ENCODE results near the gene FAM3D. TPM values are rescaled to one million over a fixed set of nuclear protein-coding genes. Genes with fewer than 3 reads are reported as not detected.

Gene FAM3D
- total and polyA plus RNA-seq, 4 donors: 0.09 TPM; not detected in 3

DNA sequence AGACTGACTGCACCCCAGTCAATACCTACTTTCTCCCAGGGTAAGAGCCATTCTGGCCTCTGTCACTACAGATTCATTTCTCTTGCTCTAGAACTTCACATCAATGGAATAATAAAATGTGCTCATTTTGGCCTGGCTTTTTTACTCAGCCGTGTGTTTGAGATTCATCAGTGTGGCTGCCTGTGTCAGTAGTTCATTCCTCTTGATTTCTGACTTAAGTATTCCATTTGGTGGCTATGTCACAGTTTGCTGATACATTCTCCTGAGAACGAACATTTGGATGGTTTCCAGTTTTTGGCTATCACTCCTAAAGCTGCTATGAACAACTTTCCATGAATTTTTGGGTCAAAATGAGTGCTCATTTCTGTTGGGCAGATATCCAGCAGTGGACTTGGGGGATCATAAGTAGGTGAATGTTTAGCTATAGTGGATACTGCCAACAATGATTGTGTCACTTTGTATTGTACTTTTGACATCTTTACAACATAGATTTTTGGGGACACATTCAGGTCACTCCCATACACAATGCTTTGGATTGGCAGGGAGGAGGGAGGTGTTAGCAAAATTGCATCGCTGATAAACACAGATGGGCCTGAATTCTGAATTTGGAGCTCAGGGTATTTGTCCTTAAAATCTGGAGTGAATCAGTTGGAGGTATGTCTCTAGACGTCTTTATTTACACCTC is 69.6 kb downstream of the FAM3D start:
- H3K27ac ChIP-seq (ENCODE audit: low read depth in 1 of 2, low read length in 2 of 2): peak overlapping the region in 1 of 2 donors; percentile 10
- H3K9ac ChIP-seq (ENCODE audit: low read depth in 1 of 2, low read length in 2 of 2): no peak overlapping the region
- H3K4me3 ChIP-seq (ENCODE audit: low read depth in 1 of 3, low read length in 3 of 3): no peak overlapping the region
- DNase-seq (ENCODE audit: low spot score): no peak
- H3K9me3 ChIP-seq (ENCODE audit: control insufficient read depth in 4 of 4, low read length in 3 of 4): no peaks in the 10 kb centered on the region
- H3K4me1 ChIP-seq (ENCODE audit: control insufficient read depth in 4 of 4, insufficient read depth in 4 of 4, low read length in 3 of 4): peaks cover 5 to 40% (median 28%) of the 10 kb centered on the region in 4 donors
- H3K36me3 ChIP-seq (ENCODE audit: control insufficient read depth in 4 of 4, insufficient read depth in 3 of 4, low read depth in 1 of 4, low read length in 3 of 4): no peaks in the 10 kb centered on the region
- TF ChIP-seq FOXA1 (IDR thresholded peaks at IDR 0.05) (peak; percentile 41), TAF1 (conservative IDR thresholded peaks at IDR 0.05) (no peak), SP1 (IDR thresholded peaks at IDR 0.05) (peak; percentile 40), JUND (IDR thresholded peaks at IDR 0.05) (peak in 1 of 2 donors; percentile 21), RAD21 (IDR thresholded peaks at IDR 0.05) (no peak), HNF4G (IDR thresholded peaks at IDR 0.05) (no peak), RXRA (IDR thresholded peaks at IDR 0.05) (peak; percentile 68 to 79), NR2F2 (IDR thresholded peaks at IDR 0.05) (no peak), FOXA2 (IDR thresholded peaks at IDR 0.05) (no peak), EGR1 (IDR thresholded peaks at IDR 0.05; ENCODE audit: low read depth in 2 of 2) (no peak), HNF4A (conservative IDR thresholded peaks at IDR 0.05) (peak; percentile 58 to 71), GABPA (IDR thresholded peaks at IDR 0.05 in 1 of 2, conservative IDR thresholded peaks at IDR 0.05 in 1 of 2) (no peak), YY1 (IDR thresholded peaks at IDR 0.05) (no peak)
- TF ChIP-seq, protein P1, sequence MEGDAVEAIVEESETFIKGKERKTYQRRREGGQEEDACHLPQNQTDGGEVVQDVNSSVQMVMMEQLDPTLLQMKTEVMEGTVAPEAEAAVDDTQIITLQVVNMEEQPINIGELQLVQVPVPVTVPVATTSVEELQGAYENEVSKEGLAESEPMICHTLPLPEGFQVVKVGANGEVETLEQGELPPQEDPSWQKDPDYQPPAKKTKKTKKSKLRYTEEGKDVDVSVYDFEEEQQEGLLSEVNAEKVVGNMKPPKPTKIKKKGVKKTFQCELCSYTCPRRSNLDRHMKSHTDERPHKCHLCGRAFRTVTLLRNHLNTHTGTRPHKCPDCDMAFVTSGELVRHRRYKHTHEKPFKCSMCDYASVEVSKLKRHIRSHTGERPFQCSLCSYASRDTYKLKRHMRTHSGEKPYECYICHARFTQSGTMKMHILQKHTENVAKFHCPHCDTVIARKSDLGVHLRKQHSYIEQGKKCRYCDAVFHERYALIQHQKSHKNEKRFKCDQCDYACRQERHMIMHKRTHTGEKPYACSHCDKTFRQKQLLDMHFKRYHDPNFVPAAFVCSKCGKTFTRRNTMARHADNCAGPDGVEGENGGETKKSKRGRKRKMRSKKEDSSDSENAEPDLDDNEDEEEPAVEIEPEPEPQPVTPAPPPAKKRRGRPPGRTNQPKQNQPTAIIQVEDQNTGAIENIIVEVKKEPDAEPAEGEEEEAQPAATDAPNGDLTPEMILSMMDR (IDR thresholded peaks at IDR 0.05; ENCODE audit: low read depth, low read length, missing input control): no peak
- TF ChIP-seq, protein P2, sequence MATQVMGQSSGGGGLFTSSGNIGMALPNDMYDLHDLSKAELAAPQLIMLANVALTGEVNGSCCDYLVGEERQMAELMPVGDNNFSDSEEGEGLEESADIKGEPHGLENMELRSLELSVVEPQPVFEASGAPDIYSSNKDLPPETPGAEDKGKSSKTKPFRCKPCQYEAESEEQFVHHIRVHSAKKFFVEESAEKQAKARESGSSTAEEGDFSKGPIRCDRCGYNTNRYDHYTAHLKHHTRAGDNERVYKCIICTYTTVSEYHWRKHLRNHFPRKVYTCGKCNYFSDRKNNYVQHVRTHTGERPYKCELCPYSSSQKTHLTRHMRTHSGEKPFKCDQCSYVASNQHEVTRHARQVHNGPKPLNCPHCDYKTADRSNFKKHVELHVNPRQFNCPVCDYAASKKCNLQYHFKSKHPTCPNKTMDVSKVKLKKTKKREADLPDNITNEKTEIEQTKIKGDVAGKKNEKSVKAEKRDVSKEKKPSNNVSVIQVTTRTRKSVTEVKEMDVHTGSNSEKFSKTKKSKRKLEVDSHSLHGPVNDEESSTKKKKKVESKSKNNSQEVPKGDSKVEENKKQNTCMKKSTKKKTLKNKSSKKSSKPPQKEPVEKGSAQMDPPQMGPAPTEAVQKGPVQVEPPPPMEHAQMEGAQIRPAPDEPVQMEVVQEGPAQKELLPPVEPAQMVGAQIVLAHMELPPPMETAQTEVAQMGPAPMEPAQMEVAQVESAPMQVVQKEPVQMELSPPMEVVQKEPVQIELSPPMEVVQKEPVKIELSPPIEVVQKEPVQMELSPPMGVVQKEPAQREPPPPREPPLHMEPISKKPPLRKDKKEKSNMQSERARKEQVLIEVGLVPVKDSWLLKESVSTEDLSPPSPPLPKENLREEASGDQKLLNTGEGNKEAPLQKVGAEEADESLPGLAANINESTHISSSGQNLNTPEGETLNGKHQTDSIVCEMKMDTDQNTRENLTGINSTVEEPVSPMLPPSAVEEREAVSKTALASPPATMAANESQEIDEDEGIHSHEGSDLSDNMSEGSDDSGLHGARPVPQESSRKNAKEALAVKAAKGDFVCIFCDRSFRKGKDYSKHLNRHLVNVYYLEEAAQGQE (IDR thresholded peaks at IDR 0.05): peak; percentile 14
- TF ChIP-seq, protein P3, sequence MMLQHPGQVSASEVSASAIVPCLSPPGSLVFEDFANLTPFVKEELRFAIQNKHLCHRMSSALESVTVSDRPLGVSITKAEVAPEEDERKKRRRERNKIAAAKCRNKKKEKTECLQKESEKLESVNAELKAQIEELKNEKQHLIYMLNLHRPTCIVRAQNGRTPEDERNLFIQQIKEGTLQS (IDR thresholded peaks at IDR 0.05): no peak
- TF ChIP-seq, protein P4, sequence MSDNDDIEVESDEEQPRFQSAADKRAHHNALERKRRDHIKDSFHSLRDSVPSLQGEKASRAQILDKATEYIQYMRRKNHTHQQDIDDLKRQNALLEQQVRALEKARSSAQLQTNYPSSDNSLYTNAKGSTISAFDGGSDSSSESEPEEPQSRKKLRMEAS (IDR thresholded peaks at IDR 0.05): peak; percentile 16
- TF ChIP-seq, protein P5, sequence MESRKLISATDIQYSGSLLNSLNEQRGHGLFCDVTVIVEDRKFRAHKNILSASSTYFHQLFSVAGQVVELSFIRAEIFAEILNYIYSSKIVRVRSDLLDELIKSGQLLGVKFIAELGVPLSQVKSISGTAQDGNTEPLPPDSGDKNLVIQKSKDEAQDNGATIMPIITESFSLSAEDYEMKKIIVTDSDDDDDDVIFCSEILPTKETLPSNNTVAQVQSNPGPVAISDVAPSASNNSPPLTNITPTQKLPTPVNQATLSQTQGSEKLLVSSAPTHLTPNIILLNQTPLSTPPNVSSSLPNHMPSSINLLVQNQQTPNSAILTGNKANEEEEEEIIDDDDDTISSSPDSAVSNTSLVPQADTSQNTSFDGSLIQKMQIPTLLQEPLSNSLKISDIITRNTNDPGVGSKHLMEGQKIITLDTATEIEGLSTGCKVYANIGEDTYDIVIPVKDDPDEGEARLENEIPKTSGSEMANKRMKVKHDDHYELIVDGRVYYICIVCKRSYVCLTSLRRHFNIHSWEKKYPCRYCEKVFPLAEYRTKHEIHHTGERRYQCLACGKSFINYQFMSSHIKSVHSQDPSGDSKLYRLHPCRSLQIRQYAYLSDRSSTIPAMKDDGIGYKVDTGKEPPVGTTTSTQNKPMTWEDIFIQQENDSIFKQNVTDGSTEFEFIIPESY (IDR thresholded peaks at IDR 0.05): no peak
- no peaks in the 10 kb centered on the region for H3K27me3 ChIP-seq (ENCODE audit: control insufficient read depth in 4 of 4, insufficient read depth in 4 of 4, low read length in 3 of 4)
- WGBS: 28% methylated on average over 4 of the region's 4 CpGs
